GM18498 (cell line): Measurements from ENCODE around the gene TOM1.
A peak's percentile ranks its signal among the peaks of the same experiment; 100 is the strongest.

Experiments used
- ATAC-seq: cut with Tn5 transposase; IDR thresholded peaks from one replicate; pipeline ENCODE4 v1.9.1; 2021; ENCODE audit warnings: mild to moderate bottlenecking, moderate library complexity; ENCODE audit not compliant: unreplicated experiment

The TOM1 gene

GRCh38 chr22:35306350-35306967 is 6.8 kb downstream of the TOM1 start:
- ATAC-seq: no peak

GRCh38 chr22:35307372-35307771 is 7.7 kb downstream of the TOM1 start:
- ATAC-seq: no peak

- ATAC-seq: no peak
These were observed 8.2 kb downstream of the TOM1 start for GRCh38 chr22:35307892-35308291.

- peak; percentile 42 for ATAC-seq
These were observed 8.9 kb downstream of the TOM1 start for GRCh38 chr22:35308480-35309021.

GRCh38 chr22:35310556-35311550 is 11.2 kb downstream of the TOM1 start:
- no peak for ATAC-seq

- no peak for ATAC-seq
These were observed 11.9 kb downstream of the TOM1 start for GRCh38 chr22:35311551-35311999.

- no peak for ATAC-seq
These were observed 12.7 kb downstream of the TOM1 start for GRCh38 chr22:35312198-35313059.

GRCh38 chr22:35313311-35314121 is 13.8 kb downstream of the TOM1 start:
- no peak for ATAC-seq

- ATAC-seq: no peak
These were observed 14.7 kb downstream of the TOM1 start for GRCh38 chr22:35314161-35314942.

- no peak for ATAC-seq
These were observed 15.6 kb downstream of the TOM1 start for GRCh38 chr22:35315141-35315854.

GRCh38 chr22:35315855-35316745 is 16.4 kb downstream of the TOM1 start:
- ATAC-seq: no peak

- ATAC-seq: no peak
These were observed 17.1 kb downstream of the TOM1 start for GRCh38 chr22:35316751-35317150.

GRCh38 chr22:35317680-35318290 is 18.1 kb downstream of the TOM1 start:
- no peak for ATAC-seq

GRCh38 chr22:35318346-35319215 is 18.9 kb downstream of the TOM1 start:
- ATAC-seq: no peak

- no peak for ATAC-seq
These were observed 19.7 kb downstream of the TOM1 start for GRCh38 chr22:35319244-35319985.
